ENCODE results near the gene FBXO41.

FBXO41 gene

GRCh38 chr2:73205611-73206010 lies 78.7 kb downstream of the FBXO41 start:
- TF ChIP-seq FOXP2 (optimal IDR thresholded peaks at IDR 0.05; ENCODE audit: borderline replicate concordance, extremely low read depth, extremely low read length, insufficient read depth): no peak
- TF ChIP-seq, protein P1, sequence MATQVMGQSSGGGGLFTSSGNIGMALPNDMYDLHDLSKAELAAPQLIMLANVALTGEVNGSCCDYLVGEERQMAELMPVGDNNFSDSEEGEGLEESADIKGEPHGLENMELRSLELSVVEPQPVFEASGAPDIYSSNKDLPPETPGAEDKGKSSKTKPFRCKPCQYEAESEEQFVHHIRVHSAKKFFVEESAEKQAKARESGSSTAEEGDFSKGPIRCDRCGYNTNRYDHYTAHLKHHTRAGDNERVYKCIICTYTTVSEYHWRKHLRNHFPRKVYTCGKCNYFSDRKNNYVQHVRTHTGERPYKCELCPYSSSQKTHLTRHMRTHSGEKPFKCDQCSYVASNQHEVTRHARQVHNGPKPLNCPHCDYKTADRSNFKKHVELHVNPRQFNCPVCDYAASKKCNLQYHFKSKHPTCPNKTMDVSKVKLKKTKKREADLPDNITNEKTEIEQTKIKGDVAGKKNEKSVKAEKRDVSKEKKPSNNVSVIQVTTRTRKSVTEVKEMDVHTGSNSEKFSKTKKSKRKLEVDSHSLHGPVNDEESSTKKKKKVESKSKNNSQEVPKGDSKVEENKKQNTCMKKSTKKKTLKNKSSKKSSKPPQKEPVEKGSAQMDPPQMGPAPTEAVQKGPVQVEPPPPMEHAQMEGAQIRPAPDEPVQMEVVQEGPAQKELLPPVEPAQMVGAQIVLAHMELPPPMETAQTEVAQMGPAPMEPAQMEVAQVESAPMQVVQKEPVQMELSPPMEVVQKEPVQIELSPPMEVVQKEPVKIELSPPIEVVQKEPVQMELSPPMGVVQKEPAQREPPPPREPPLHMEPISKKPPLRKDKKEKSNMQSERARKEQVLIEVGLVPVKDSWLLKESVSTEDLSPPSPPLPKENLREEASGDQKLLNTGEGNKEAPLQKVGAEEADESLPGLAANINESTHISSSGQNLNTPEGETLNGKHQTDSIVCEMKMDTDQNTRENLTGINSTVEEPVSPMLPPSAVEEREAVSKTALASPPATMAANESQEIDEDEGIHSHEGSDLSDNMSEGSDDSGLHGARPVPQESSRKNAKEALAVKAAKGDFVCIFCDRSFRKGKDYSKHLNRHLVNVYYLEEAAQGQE (IDR thresholded peaks at IDR 0.05; ENCODE audit: insufficient read depth in 1 of 2, low read depth in 2 of 2, low read length in 2 of 2): no peak
- no peak for TF ChIP-seq POLR2AphosphoS5 (IDR thresholded peaks at IDR 0.05; ENCODE audit: low read depth, low read length)
- no peak for TF ChIP-seq SIN3A (IDR thresholded peaks at IDR 0.05; ENCODE audit: borderline replicate concordance, insufficient read depth, low read length)
- TF ChIP-seq TAF1 (IDR thresholded peaks at IDR 0.05; ENCODE audit: borderline replicate concordance, insufficient read depth, low read length): no peak
